Activated CD4-positive, alpha-beta T cell treated with anti-CD3 and anti-CD28 coated beads, Interleukin-2, Interleukin-6, amounts not matched to agents 100 ng/mL and 50 ng/mL, durations not matched to agents 16 hours and 8 hours (primary cell): ENCODE data around the gene MCTP2.

ENCODE experiments used
- DNase-seq: peaks from one replicate; pipeline ENCODE4 v3.0.0-alpha.2; 2020

Gene MCTP2

DNA sequence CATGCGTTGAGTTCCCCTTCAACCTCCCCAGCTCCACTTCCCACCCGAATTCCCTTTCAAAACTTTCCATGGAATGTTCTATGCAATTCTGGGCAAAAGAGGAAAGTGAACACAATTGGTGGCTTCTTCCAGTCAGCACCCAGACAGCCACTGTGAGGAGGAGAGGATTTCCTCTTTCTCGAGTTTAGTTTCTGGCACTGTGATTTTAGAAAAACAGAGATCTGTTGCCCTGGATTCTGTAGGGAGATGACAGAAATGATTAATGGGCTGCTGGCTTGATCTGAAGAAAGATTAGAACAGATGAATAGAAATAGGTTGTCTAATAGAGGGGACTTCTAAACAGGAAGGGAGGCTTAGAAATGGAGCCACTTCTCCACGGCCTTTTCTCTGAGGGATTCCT, 172.0 kb downstream of the MCTP2 start:
- DNase-seq = no peak

GRCh38 chr15:94404733-94405283, 173.4 kb downstream of the MCTP2 start:
- no peak for DNase-seq

DNA sequence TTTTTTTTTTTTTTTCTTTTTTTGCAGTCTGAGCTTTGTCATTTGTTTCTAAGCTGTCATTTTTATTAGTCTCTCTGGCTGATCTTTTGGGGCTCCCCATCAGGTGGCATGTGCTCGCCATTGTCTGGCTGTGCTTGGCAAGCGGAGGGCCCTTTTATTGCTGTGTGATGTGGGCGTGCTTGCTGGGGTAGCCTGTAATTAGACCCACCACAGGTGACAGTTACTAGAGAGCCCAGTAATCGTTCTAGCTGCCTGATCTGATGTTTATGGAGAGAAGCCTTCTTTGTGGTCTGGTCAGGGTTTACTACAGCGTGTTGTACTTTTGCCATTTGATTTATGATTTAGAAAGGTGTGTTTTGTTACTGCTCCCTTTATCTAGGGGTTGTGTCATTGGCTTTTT, 179.9 kb downstream of the MCTP2 start:
- no peak for DNase-seq

DNA sequence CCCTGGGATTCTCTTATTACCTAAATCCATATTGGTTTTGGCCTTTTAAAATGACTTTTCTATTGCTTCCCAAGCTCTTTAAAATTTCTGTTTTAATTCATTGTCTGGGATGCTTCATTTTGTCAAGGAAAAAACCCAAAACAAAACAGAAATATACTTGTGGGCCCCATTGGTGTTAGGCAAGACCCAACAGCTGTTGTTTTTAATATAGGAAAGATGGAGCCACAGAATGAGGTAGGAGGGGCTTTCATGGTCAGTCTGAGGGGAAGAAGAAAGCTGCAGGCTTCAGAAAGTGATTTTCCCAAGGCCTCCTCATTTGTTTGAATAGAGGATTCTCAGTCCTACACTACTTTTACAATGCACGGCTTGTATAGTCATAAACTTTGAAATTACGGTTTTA, 180.5 kb downstream of the MCTP2 start:
- DNase-seq = no peak

DNA sequence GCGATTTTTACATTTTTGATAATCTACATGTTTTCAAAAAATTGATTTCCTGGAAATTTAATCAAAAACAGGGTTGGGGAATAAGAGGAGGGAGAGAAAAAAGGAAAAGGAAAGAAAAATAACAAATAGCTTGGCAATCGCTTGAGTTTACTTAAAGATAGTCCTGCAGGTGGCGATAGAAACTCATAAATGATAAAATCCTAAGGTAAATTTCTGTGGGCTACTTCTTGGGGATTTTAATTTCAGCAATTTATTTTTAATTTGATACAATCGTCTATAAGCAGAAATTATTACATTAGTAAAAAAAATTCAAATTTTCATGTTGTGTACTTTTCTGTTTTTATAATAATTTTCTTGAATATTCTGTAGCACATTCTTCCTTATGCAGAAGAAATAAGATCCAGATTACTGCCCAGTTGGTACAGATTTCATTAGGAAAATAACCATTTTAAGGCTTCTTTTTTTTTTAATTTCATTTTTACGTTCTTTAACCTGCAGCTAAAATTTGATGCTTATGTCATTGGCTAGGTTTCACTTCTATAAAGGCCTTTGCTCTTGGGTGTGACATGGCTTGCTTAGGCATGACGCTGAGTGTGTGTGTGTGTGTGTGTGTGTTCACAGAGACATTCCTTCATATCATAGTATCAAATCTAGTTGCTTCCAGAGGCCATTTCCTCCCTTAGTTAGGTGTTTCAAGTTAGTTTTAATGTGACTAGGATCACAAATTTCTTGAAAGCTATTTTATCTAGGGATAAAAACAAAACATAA, 181.8 kb downstream of the MCTP2 start:
- no peak for DNase-seq

DNA sequence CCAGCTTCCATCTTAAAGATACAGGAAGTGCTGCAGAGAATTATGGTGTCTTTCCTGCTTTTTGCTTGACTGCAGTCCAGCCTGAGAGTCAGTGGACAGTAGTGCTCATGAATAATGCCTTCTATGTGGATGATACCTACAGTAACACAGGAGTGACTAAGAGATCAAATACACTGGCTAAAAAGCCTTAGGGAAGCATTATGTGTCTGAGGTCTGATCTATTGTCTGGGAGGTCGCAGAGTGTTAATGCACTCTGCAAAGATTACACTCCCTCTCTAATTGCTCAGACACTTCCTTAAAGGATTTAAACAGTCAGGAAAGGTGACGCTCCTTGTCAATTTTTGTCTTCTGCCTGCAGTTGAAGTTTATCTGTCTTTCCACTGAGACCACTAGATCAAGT, 183.6 kb downstream of the MCTP2 start:
- no peak for DNase-seq

DNA sequence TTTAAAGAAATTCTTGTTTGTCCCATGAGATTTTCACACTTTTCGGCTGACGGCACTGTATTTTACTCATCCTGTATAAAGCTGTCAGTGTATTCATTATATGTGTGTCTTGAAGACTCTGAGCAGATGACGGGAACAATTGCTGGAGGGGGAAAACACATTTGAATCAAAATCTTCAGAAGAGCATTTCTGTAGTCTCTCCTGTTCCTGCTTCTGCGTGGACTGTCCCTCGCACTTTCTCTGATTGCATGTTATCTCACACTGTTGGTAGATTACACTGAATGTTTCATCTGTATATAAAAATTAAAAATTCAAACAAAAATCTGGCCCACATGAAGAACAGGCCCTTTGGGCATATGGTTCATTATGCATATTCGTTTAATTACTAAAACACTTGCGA, 184.9 kb downstream of the MCTP2 start:
- DNase-seq = no peak

- DNase-seq = no peak
Observed at GRCh38 chr15:94416820-94417219, 185.5 kb downstream of the MCTP2 start.

GRCh38 chr15:94417501-94418293, 186.3 kb downstream of the MCTP2 start:
- no peak for DNase-seq

DNA sequence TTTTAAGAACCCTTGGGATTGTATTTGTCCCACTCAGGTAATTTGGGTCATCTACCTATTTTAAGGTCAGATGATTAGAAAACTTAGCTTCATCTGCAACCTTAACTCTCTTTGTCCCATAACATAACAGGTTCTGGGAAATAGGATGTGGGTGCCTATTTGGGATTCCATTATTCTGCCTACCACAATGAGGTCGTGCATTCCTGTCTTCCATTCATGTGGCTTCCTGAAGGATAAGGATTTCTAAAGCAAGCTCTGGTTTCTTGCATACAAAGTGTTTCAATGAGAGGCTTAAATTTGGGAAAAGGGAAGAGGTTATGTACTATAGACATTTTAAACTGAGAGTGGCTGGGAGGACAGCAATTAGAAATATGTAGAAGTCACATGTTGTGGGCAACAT, 190.3 kb downstream of the MCTP2 start:
- no peak for DNase-seq

GRCh38 chr15:94432279-94432678, 200.9 kb downstream of the MCTP2 start:
- DNase-seq = no peak

GRCh38 chr15:94439158-94439557, 207.8 kb downstream of the MCTP2 start:
- DNase-seq = no peak

DNA sequence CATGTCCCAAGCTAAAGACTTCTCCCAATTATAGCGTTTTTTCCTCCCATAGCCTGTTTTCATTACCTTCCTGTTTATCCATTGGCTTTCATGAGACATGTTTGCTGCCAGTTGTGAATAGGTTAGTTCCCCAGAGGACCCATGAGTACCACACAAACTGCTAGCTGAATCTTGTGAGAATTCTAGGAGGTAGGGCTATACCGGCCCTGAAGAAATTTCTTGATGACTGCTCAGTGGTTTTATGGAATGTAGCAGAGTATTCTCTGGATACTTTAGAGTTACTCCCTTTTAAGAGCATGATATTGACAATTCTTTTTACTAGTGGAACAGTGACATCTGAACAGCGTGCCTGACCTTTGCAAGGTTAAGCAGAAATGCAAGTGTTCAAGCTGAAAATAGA, 210.4 kb downstream of the MCTP2 start:
- DNase-seq = no peak

- DNase-seq = no peak
Observed at GRCh38 chr15:94442480-94442879, 211.1 kb downstream of the MCTP2 start.

DNA sequence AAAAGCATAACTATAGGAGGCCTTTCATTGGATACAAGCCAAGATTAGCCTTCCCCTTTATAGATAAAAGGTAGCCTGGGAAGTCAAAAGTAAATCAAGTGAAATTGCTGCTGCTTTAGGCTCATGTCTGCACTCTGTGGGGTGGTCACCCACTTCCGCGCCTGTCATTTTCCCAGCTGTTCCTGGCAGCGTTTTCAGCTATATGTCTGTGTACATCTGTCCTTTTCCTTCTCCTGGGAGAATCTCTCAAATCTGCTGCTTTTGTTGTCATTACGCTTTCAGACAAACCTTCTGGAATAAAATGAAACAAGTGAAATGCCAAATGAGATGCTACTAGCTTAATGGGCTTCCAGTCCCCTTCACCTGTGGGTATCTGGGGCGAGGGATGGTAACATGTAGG, 211.8 kb downstream of the MCTP2 start:
- no peak for DNase-seq

DNA sequence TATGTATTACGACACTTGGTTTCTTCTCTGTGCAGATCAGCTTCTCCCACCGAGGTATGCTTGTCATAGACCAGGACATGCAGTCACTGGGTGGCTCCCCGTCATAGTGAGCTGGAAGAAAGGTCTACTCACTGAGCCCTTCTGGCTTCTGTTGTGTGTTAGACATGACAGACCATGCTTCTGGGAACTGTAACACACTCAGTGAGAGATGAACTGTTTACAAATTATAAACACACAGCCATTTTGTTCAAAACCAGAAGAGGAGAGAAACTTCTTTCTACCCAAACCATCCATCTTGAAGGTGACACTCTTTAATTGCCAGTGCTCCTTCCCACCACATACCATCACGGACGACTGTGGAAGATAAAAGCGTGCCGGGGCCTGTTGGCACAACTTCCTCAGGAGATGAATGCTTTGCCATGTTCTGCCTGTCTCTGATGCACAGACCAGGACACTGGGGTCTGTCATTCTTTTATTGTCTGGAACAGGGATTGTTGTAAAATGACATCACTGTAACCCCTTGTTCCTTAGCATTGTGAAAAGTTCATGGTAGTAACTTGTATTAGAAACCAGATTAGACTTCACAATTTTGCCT, 214.3 kb downstream of the MCTP2 start:
- DNase-seq = no peak

DNA sequence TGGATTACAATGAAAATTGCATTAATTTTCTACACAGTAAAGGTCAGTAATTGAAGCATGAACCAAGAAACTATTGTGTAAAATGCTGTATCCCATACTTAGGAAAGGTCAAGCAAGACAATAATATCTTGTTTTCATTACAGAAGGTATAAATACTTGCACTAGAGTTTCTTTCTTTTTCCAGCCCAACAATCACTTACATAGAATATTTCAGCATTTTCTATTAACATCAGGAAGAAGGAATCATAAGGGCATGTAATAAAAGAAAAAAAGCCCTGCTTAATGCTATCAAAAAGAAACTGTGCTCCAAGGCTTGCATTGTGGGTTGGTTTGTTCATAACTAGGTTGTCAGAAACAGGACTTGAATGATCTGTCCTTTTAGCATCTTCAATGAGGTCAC, 215.1 kb downstream of the MCTP2 start:
- no peak for DNase-seq

DNA sequence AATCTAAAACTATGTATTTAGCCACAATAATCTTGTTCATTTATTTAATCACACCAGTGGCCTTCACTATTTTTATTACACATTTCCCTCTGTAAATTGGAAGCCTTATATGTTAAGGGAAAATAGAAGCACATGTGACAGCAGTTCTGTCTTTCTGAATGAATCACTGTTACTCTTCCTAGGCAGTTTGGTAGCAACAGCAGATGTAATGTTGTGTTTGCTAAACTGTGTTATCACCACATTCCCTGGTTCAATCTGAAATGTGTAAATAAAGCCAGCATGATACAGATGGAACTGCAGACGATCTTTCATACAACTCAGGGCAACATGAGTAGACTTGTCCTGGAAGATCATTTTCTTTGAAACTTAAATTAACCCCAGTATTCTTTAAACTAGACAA, 220.1 kb downstream of the MCTP2 start:
- no peak for DNase-seq

DNA sequence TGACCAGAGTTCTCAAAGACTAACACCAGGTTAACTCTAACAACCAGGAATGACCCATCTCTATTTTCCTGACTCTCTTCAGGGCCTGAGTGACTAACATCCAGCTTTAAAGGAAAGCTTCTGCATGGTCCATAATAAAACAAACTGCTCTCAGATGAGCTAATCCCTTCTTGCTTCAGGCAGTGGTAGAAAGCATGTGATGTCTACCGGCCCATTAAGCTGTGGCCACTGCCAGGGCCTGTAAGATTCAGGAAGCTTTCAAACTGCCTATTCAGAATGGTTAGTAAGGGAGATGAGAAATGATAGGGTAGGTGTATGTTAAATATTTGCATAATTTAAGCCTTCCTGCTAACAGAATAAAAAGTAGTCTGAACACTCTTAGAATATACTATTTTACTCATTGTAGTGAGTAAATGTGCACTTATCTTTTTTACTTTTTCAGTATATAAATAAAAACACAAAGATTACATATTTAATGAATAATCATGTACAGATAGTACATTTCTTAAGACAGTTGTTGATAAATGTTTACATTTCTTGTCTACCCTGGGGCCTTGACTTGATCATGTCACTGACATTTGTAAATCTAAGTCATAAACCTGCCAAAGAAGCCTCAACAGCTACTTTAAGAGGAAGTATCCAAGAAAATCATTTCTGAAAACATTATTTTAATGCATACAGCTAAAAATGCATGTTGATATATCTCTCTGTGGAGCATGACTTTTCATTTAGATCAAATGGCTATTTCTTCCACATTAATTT, 222.0 kb downstream of the MCTP2 start:
- no peak for DNase-seq

- DNase-seq = no peak
Observed at GRCh38 chr15:94455297-94455696, 223.9 kb downstream of the MCTP2 start.

DNA sequence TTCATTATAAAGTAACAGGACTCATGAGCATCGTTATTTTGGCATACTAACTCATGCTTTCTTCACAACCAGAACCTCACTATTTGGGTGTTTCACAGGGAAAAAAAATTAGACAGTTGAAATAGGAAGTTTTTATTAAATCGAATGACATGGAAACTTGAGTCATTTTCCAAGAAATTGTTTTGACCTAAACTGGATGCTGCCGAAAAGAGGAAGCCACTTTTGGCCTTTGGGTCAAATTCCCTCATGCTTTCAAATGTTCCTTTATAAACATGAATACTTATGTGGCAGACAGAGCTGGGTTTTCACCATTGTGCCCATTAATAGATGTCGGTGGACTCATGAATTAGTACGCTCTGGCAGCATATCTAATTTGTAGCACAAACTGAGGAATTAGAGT, 224.9 kb downstream of the MCTP2 start:
- DNase-seq = no peak

DNA sequence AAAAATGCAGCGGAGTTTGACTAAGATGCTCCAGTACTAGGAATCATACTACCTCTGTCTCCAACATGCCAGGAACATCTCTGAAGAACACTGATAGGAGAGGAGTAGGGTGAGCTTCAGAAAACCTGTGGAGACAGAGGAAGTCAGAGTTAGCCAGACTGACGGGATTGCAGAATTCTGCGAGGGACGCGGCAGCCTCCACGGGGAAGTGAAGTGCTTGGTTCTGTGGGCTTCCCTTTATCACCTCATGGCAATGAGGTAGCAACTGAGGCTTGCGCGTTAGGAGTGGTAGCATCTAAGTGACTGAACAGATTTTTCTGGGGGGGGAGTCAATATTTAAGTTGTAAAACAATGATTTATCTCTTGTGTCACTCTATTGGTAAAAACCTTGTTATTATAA, 226.3 kb downstream of the MCTP2 start:
- no peak for DNase-seq

DNA sequence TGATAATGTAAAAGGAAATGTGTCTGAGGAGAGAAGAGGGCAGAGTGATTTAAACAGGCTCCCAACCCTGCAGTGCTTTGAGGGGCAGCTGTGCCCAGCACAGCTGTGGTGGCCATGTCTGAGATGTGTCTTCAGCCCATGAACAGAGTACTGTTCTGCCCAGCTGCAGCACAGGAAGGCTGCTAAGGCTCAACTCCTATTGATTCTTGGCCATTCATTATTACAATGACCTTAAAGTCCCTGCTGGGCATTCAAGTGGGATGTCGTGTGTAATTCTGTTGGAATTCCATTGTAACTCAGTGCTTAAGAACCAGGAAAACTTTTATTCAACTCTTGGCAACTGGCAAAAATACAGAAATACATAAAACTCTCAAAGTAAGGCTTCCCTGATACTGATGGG, 229.3 kb downstream of the MCTP2 start:
- no peak for DNase-seq
